NOMO-1 treated with DMSO at 0.1 percent for 48 hours (cell line): Measurements from ENCODE around the gene FHIT.

ENCODE experiments used
- DNase-seq: peaks from one replicate; lab custom pipeline; 2025; ENCODE audit not compliant: unreplicated experiment; lab: John Stamatoyannopoulos, UW

FHIT gene

DNA sequence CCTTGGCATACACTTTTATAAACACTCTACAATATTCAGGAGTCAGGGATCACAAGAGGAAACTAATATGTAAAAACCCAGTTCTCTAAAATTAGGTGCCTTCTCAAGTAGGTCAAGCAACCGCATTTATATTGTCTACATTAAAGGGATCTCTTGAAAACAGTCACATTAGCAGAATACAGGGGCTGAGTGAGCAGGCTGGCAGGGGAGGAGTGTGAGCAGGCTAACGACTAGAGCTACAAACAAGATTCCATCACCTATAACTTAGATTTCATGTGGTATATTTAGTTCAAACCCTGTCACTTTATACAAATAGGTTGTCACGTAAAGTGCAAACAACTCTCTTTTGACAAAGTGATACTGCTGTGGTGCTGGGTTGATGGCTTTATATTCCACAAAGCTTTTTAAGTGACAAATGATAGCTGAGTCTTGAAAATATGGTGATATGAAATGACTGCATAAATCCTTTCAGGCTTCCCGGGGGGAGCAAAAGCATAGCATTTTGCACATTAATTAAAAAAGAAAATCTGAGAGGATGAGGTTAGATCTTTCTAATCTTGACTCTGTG lies 937.9 kb downstream of the FHIT start:
- DNase-seq, result no peak

DNA sequence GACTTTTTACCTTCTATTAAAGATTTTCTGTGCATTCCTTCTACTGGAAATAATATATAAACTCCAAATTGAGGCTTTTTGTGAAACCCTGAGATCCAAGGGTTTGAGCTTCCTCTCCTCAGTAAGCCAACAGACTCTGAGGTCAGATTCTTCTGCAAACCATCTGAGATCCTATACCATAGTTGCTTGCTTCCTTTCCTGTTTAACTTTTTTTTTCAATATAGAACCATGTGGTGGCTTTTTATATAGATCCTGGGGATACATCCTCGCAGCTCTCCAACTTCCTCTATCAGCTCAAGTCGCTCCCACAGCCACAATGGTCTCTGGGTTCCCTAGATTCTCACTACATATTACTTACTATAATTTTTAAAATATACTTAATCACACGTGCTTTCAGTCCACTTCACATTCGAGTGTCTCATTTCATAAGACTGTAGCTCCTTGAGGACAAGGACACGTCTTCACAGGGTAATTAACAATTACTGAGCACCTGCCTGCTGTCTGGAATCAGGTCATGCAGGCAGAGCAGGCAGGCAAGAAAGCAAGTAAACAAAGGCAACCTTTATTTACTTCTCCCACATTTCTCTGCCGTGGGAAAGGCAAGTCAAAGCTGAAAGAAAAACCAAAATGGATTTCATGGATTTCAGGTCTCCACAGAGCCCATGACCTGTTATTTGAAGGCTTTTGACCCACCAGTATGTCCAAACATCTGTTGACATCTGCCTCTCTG lies 941.5 kb downstream of the FHIT start:
- peak; percentile 34 for DNase-seq

DNA sequence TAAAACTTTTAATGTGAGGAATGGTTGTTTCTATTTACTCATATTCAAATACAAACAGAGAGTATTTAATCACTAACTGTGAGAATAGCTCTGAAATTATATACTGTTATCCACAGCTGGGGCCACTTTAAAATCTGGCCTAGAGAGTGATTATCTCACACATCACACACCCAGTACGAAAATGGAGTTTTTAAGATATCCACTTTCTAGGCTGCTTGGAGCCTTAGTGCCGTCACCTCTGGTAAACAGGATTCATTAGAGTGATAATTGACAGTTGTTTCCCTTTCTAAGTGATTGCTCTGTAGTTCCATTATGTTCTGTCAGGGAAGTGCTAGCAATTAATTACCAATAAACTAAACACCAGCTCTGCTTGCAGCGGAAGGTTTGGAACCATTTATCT lies 942.4 kb downstream of the FHIT start:
- DNase-seq, result no peak

DNA sequence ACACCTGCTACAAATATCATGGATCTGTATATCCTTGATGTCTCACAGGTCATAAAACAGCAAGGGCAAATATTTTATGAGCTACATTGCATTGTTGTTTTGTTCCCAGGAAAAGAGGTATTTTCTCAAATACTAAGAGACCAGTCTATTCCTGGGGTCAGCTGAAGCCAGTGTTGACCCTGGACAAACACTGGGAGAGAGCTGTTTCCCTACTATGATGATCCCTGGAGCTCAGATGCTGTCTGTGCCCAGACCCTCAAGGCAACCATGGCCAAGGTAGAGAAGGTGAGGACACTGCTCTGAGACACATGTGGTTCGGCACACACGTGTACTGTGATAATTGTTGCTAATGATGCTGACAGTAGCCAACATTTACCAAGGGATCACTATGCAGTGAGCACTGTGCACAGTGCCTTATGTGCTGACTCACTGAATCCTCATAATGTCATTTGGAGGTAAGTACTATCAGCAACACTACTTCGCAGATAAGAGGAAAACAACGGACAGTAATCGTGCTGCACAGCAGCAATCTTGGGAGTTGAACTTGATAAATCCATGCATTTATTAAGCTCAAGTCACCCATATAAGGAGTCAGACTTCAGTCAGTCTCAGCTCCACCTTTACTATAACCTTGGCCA lies 943.6 kb downstream of the FHIT start:
- DNase-seq, result no peak

DNA sequence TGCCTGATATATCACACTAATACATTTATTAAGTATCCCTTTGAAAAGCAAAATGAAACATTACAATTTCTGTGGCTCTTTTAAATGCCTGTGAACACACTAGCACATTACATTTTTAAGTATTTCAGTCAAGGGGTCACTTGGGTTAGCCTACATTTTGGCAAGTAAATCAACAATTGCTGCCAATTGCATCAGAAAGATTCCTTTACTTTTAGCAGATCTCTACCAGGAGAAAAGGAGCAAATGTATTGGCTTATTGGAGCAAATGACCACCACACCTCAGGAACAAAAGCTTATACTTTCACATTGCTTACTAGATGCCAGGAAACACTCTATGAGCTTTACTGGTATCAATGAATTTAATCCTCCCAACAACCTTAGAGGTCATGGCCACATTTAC lies 947.1 kb downstream of the FHIT start:
- DNase-seq, result no peak

DNA sequence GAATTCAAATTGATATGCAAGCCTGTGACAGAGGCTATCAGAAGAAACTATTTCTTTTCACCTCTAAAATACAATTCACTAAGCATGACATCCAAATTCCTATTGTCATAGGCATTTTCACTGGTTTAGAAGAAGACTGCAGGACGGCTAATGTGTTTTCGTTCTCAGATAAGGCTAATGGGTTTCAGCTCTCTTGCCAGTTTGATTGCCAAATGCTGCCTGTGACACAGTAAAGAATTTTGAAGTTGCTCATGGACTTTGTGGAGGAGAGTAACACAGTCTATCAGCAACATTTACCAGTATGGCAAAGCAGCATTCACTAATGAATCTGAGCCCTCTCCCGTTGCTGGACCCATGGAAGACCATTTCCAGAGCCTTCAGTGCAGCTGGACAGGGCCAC lies 948.1 kb downstream of the FHIT start:
- DNase-seq, result no peak

DNA sequence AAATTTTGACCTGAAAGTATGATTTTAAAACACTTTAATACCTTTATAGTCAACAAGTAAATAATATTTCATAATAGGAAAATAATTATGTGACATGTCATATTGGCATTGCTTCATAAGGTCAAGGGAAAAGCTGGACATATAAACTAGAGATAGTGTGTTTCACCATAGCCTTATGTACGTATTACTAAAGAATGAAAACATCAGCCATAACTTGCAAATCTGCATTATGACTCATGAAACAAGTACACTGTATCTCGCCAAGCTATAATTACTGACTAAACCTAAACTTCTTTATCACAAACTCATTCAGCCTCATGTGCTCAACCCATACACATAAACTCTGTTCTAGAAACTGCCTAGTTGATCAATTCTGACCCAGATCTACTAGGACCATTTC lies 950.1 kb downstream of the FHIT start:
- DNase-seq, result no peak

DNA sequence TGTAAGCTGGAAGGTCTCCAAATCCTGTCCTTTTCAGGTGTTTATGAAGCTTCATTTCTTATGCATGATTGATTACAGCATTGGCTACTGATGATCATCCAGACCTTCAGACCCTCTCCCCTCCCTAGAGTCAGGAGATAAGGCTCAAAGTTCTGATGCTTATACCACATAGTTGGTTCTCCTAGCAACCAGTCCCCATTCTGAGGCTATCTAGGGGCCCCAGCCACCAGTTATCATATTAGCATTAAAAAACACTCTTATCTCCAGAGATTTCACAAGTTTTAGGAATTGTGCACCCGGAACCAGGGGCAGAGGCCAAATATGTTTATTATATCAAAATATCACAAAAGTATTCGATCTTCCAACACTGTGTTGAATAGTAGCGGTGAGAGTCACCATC lies 953.1 kb downstream of the FHIT start:
- no peak for DNase-seq

DNA sequence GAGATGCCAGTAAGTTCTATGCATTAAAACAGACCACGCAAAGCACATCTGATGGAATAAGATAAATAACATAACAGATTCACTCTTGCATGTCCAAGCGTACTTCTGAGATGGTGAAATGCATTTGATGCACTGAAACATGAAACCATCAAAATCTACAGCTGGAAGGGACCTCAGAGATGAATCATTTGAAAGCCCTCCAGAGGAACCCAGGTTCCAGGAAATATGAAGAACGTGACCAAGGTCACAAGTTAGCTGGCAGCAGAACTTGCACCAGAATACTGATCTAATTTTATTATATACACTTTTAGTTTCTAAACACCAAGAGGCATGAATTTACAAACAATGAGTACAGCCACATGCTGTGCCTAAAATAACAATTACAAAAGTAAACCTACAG lies 957.1 kb downstream of the FHIT start:
- DNase-seq, result no peak

DNA sequence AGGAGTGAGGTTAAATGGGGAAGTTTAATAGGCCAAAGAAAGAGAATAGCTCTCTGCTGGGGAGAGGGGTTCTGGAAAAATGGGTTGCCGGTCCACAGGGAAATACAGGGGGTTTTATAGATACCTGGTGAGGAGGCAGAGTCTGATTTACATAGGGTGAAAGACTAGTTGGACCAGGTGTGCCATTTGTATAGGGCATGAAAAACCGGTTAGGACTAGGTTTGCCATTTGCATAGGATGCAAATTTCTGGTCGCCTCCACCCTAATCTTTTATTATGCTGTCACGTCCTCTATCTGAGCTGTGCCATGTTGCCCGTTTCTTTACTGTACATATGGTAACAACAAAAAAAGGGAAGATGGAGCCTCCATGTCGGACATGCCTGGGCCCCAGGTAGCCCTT lies 960.1 kb downstream of the FHIT start:
- no peak for DNase-seq

DNA sequence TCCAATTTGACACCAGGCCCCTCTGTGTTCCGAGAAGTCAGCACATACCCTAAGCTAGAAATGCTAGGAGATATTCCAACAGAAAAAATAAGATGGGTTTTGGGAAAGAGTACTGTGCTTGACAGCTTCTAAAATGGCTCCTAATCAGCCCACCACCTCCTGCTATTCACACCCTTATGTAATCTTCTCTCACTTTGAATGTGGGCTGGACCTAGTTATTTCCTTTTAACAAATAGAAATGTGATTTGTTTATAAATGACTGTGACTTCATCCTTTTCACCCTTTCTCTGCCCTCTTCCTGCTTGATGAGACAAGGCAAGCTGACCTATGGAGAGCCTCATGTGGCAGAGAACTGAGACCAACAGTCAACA lies 961.1 kb downstream of the FHIT start:
- DNase-seq, result no peak

DNA sequence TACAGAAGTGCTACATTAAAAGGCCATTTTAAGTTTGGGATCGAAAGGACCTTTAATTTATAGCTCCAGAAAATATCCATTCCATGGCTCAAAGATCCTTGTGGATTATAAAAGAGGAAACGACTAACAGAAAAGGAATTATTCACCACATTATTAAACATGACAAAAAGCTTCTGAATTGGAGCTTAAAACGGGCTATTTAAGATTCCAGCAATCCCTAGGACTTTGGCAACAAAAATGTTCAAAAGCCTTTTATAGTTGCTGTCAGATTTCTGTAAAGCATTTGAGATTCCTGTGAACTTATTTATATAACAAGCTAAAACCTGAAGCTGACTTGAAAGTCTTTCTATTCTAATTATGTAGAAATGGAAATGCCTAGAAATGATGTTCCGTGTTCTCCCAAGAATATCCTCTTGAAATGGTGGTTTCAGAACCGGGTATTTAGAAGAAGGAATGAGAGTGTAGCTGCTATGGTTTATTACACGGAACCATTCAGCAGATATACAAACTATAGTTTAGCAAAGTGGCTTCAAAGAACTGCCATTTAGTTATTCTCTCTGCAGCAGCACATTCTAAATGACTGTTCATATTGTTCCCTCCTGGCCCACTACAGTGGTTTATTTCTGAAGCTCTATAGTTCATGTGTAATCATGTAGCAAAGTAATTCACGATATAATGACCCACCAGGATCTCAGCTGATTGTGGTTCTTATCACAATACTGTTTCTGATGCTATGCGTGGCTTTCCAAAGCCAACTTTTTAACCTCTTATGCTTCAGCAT lies 961.7 kb downstream of the FHIT start:
- DNase-seq, result no peak

DNA sequence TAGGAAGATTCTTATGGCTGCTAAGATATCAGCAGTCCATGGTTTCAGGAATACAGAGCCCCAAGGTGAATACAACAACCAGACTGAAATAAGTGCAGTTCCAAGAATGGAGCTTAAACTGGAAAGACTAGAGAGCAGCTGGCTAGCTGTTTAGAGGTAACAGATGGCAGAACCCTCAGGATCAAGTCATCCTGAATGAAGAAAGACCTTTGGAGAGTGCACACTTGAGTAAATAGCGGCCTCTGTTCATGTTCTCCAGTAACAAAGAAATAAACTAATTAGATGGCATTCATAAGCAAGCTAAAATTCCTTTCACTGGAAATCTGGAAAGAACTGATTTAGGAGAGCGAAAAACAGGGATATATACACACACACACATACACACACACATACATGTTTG lies 968.4 kb downstream of the FHIT start:
- DNase-seq, result no peak

DNA sequence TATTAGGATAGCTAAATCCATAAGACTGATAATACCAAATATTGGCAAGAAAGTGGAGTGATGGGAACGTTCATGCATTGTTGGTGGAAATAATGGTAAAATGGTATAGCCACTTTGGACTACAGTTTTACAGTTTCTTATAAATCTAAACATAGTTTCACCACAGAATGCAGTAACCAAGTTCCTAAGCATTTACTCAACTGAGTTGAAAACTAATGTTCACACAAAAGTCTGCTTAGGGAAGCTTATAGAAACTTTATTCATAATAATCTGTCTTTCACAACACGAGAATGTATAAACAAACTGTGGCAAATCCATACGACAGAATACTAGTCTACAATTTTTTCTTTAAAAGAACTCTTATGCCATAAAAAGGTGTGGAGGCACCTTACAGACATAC lies 969.3 kb downstream of the FHIT start:
- DNase-seq, result no peak

DNA sequence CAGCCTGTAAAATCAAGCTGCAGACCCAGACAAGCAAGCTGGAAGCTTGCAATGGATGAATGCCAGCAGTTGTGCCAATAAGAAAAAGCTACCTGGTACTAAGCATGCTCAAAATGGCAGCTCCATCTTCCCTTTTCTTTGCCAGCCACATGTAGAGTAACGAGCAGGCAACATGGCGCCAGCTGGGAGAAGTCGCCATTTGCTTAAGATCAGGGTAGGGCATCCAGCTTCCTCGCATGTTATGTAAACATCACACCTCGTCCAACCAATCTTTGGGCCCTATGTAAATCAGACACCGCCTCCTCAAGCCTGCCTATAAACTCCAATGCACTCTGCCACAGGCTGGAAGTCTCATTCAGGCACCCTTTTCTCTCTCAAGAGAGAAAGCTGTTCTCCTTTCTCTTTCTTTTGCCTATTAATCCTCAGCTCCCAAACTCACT lies 973.9 kb downstream of the FHIT start:
- no peak for DNase-seq

DNA sequence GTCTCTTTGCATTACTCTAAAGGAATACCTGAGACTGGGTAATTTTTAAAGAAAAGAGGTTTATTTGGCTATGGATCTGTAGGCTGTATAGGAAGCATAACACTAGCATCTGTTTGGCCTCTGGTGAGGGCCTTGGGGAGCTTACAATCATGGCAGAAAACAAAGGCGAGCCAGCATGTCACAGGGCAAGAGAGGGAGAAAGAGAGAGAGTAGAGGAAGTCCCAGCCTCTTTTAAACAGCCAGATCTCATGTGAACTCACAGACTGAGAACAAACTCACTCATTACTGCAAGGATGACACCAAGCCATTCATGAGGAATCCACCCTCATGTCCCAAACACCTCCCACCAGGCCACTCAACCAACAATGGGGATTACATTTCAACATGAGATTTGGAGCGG lies 974.6 kb downstream of the FHIT start:
- no peak for DNase-seq

DNA sequence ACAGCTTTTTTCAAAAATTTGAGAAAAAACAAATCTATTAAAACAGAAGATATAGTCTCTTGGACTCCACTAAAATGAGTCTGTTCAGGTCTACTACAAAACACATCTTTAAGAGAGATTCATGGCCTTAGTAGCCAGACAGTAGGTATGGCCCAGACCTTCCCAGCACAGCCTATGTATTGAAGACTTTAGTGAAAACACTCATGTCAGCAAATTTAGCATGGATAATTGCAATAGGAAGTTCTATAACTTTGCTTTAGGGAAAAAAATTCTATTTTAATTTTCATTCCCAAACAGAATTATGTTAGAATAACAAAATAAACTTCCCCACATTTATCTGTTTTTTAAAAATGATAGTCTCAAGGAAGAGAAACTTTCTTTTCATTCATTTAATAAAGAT lies 976.6 kb downstream of the FHIT start:
- DNase-seq, result no peak

DNA sequence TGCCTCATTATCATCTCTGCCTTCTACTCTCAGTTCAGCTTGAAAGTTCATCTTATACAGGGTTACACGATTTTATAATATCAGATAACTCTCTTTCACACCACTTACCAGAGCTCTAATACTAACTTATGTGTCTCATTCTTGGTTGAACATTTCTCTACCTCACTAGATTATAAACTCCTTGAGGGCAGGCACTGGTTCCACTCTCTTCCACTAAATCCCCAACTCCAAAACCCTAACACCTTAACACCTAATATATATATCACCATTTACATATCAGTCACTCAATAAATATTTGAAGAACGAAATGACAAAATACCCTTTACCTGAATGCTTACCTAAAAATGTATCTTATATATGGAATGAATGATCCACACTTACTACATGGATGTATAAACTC lies 977.2 kb downstream of the FHIT start:
- DNase-seq, result no peak

DNA sequence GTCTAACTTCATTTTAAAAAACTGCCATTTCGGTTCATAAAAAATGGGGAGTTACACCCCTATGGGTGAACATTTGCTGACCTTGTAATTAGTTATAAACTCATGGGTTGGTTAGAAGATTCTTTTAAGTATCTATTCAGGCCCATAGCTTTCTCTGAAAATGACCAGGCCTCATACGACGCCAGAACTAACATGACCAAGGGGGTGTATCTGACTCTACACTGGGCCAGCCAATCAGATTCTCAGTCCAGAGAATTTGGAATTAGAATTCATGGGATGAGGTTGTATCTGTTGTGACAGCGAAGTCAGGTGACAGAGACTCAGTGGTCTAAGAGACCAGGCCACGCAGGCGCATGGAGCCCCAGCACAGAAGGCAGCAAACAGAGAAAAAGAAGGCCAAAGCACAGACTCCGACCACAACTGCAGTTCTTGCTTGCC lies 981.4 kb downstream of the FHIT start:
- DNase-seq, result no peak

DNA sequence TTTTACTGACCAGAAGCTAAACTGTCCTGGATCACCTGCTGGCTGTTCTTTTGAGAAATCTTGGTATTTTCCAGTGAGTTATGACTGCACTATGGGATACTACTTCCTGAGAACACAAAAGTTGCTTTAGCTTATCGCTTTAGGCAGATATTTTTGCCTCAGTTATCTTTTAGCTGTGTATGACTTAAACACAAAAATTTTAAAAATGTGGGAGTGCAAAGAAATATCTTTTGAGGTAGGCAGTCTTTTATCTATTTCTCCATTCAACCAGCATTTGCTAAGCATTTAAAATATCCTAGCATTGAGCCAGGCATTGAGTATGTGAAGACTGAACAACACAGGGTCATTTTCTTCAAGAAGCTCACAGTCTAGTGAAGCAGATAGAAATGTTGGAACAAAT lies 981.9 kb downstream of the FHIT start:
- DNase-seq, result no peak

DNA sequence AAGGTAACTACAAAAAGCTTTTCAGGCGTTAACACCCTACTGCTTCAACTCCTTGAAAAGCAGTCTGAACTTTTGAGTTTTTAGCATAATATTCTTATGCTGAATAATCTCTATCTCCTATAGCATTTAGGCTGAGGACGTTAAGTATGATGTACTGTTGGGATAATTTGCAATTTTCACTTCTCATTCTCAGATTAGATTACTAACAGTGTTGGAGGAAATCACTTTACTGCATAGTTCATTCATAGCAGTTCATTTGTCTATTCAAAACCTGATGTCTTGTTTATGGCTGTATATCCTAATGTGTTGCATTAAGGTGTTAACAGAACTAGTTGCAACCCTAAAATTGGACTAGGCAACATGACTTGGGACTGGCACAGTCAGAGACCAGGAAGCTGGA lies 983.1 kb downstream of the FHIT start:
- DNase-seq, result no peak

DNA sequence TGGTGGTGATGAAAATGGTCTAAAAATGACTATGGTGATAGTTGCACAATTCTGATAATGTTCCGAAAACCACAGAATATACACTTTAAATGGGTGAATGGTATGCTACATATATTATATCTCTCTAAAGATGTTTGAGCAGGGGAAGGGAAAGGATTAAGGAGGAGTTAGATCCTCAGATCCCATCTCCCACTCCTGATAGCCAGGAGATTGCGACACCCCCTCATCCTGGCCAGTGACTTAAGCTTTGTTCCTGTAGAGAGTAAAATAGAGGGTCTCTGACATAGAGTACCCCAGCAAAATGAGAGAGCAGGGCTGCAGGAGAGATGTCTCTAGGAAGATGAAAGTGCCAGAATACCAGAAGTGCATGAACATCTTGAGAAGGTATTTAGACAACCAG lies 984.8 kb downstream of the FHIT start:
- DNase-seq, result no peak
